T-helper 22 cell (primary cell): ENCODE results near the gene CHN2.
"Not testable (repeated sequence)": the region's sequence is repeated elsewhere in the genome, so short reads cannot be mapped to it uniquely, and the experiment has no call there.

Experiments
- DNase-seq: peaks from one replicate; pipeline ENCODE4 v3.0.0-alpha.2; 2020; ENCODE audit warnings: low read depth

Gene CHN2

GRCh38 chr7:29496355-29497020 is 301.9 kb downstream of the CHN2 start:
- no peak for DNase-seq

GRCh38 chr7:29499932-29500331 is 305.4 kb downstream of the CHN2 start:
- no peak for DNase-seq

GRCh38 chr7:29500719-29501118 is 306.1 kb downstream of the CHN2 start:
- no peak for DNase-seq

GRCh38 chr7:29502133-29502532 is 307.6 kb downstream of the CHN2 start:
- no peak for DNase-seq

- no peak for DNase-seq
Observed at GRCh38 chr7:29505931-29506330, 311.4 kb downstream of the CHN2 start.

- no peak for DNase-seq
Observed at GRCh38 chr7:29508608-29509007, 314.0 kb downstream of the CHN2 start.

GRCh38 chr7:29510028-29510427 is 315.5 kb downstream of the CHN2 start:
- no peak for DNase-seq

GRCh38 chr7:29511337-29511736 is 316.8 kb downstream of the CHN2 start:
- no peak for DNase-seq

GRCh38 chr7:29511851-29512250 is 317.3 kb downstream of the CHN2 start:
- DNase-seq = no peak

GRCh38 chr7:29516491-29516890 is 321.9 kb downstream of the CHN2 start:
- no peak for DNase-seq

- no peak for DNase-seq
Observed at GRCh38 chr7:29518616-29519015, 324.0 kb downstream of the CHN2 start.

GRCh38 chr7:29523728-29524127 is 329.2 kb downstream of the CHN2 start:
- DNase-seq = no peak

GRCh38 chr7:29527505-29528108 is 333.0 kb downstream of the CHN2 start:
- no peak for DNase-seq

GRCh38 chr7:29528526-29528925 is 334.0 kb downstream of the CHN2 start:
- DNase-seq = not testable (repeated sequence)
